Heart left ventricle (tissue), 13 donors: ENCODE data around the gene RPS8.

ENCODE experiments used
- POLR2A ChIP-seq, 2 donors: fragments of 450-650 bp; IDR thresholded peaks; one replicate each; pipeline ENCODE4 v1.6.1; 2017; ENCODE audit warnings: antibody characterized with exemption in 2 of 2, mild to moderate bottlenecking in 2 of 2, moderate library complexity in 2 of 2
- TF ChIP-seq, protein P1 (sequence below), 12 donors: fragments of 200-600 bp; sonication (generic) in 4 of 12; IDR thresholded peaks; one replicate each; pipeline versions ENCODE4 v1.5.0 to v1.8.0; 2018 to 2022; ENCODE audit warnings: antibody characterized with exemption in 12 of 12, mild to moderate bottlenecking in 5 of 12
- donor health status: ischemic (EF 13 %, LVEDD 7.1; RV severe dilation, severe dysfunction).
- donor health status: DM: no; HTN: yes; CAD: no.
- donor health status: DM: no; HTN: no; CAD: no.
- donor health status: ischemic (EF 25% LVEDD 6.9; RV normal size, moderate dysfunction).
- donor health status: ischemic (EF 25% LVEDD 5.7; RV mildly dilated, moderate dysfunction).
- donor health status: ischemic (EF 35%, LVEDD 5.7; RV mildly dilated, moderate dysfunction).
- donor health status: nonischemic (EF 11% LVEDD 7.7; RV severe dilation, severe dysfunction).
- donor health status: DM: yes; HTN: yes; CAD: no.
- donor health status: PGD.
- donor health status: ischemic (EF 29% LVEDD 5.4; RV normal size, mild dysfunction).
- donor health status: nonischemic (EF 23%, LVEDD 6.1; RV moderate dilation, normal function).

DNA sequence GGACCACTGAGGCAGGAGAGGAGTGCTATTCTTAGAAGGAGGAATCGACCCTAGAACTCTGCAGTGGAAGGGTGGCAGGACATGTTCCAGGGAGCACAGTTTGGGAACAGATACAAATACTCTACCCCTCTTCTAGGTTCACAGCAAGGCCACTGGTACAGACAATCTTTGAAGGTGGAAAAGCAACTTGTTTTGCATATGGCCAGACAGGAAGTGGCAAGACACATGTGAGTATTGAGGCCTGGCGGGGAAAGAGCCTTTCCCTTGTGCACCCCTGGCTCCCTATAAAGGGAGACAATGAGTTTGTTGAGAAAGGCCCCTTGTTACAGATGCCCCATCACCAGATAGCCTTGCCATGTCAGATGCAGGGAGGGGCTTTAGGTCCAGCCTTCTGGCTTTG lies 17.9 kb upstream of the RPS8 start:
- TF ChIP-seq, protein P1, sequence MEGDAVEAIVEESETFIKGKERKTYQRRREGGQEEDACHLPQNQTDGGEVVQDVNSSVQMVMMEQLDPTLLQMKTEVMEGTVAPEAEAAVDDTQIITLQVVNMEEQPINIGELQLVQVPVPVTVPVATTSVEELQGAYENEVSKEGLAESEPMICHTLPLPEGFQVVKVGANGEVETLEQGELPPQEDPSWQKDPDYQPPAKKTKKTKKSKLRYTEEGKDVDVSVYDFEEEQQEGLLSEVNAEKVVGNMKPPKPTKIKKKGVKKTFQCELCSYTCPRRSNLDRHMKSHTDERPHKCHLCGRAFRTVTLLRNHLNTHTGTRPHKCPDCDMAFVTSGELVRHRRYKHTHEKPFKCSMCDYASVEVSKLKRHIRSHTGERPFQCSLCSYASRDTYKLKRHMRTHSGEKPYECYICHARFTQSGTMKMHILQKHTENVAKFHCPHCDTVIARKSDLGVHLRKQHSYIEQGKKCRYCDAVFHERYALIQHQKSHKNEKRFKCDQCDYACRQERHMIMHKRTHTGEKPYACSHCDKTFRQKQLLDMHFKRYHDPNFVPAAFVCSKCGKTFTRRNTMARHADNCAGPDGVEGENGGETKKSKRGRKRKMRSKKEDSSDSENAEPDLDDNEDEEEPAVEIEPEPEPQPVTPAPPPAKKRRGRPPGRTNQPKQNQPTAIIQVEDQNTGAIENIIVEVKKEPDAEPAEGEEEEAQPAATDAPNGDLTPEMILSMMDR (IDR thresholded peaks at IDR 0.05) = no peak
- no peak for TF ChIP-seq POLR2A (IDR thresholded peaks at IDR 0.05)
